Measurements from ENCODE around the gene DHRS1. TPM values are rescaled to one million over a fixed set of nuclear protein-coding genes. Genes with fewer than 3 reads are reported as not detected.

Gene DHRS1
- total RNA-seq, 4 donors from 2014 or later = 49.0 to 101 (median 82.1) TPM

DNA sequence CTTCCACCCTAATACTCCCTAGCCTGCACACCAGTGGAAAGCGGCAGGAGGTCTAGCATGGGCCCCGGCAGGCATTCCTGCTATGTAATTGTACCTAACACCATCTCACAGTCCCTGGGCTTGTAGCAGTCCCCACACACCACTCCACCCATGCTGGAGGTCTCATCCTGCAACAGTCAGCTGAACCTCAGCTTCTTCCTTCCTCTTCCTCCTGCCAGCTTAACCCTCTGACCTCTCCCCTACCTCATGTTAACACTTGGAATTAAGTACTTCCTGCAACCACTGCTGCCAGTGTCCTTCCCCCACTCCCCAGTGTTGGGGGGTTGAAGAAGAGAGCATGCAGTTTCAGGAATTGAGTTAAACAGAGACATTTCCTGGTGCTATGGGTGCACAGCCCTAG is 27.7 kb upstream of the DHRS1 start:
- 74% methylated on average over 2 of the region's 2 CpGs for WGBS
- H3K4me1 ChIP-seq = peaks cover 19% of the 10 kb centered on the region
- TF ChIP-seq, protein P1, sequence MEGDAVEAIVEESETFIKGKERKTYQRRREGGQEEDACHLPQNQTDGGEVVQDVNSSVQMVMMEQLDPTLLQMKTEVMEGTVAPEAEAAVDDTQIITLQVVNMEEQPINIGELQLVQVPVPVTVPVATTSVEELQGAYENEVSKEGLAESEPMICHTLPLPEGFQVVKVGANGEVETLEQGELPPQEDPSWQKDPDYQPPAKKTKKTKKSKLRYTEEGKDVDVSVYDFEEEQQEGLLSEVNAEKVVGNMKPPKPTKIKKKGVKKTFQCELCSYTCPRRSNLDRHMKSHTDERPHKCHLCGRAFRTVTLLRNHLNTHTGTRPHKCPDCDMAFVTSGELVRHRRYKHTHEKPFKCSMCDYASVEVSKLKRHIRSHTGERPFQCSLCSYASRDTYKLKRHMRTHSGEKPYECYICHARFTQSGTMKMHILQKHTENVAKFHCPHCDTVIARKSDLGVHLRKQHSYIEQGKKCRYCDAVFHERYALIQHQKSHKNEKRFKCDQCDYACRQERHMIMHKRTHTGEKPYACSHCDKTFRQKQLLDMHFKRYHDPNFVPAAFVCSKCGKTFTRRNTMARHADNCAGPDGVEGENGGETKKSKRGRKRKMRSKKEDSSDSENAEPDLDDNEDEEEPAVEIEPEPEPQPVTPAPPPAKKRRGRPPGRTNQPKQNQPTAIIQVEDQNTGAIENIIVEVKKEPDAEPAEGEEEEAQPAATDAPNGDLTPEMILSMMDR (IDR thresholded peaks at IDR 0.05) = no peak
- TF ChIP-seq POLR2AphosphoS5 (IDR thresholded peaks at IDR 0.05) = no peak
- no peaks in the 10 kb centered on the region for H3K9me3 ChIP-seq
- H3K36me3 ChIP-seq = no peaks in the 10 kb centered on the region
- no peak for DNase-seq (ENCODE audit: low spot score in 2 of 2)
- no peak overlapping the region for H3K27ac ChIP-seq
- no peak overlapping the region for H3K4me3 ChIP-seq
- H3K27me3 ChIP-seq = no peaks in the 10 kb centered on the region

DNA sequence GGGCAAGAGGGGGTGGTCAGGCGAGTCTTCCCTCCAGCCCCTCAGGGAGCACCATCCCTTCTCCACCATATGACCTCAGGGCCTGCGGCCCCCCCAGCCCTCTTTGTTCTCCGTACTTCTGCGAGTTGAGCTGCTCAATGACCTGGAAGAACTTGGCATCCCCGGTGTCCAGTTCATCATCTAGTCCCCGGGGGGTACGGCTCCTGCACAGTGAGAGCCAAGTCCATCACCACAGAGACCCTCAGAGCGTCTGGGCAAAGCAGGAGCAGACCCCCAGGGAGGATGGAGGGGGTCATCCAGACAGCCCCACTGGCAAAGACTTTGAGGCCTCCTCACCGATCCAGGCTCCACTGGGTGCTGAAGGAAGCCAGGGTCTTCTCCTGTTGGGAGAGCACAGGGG is 26.4 kb upstream of the DHRS1 start:
- WGBS = 88% methylated on average over 8 of the region's 9 CpGs
- H3K9me3 ChIP-seq = no peaks in the 10 kb centered on the region
- peaks cover 11% of the 10 kb centered on the region for H3K4me1 ChIP-seq
- H3K27me3 ChIP-seq = no peaks in the 10 kb centered on the region
- TF ChIP-seq POLR2A (IDR thresholded peaks at IDR 0.05) = no peak
- TF ChIP-seq POLR2AphosphoS5 (IDR thresholded peaks at IDR 0.05) = no peak
- no peak for TF ChIP-seq EP300 (IDR thresholded peaks at IDR 0.05)
- TF ChIP-seq, protein P1 (IDR thresholded peaks at IDR 0.05) = no peak
- DNase-seq (ENCODE audit: low spot score in 2 of 2) = no peak
- H3K27ac ChIP-seq = no peak overlapping the region
- H3K4me3 ChIP-seq = no peak overlapping the region
- no peaks in the 10 kb centered on the region for H3K36me3 ChIP-seq

DNA sequence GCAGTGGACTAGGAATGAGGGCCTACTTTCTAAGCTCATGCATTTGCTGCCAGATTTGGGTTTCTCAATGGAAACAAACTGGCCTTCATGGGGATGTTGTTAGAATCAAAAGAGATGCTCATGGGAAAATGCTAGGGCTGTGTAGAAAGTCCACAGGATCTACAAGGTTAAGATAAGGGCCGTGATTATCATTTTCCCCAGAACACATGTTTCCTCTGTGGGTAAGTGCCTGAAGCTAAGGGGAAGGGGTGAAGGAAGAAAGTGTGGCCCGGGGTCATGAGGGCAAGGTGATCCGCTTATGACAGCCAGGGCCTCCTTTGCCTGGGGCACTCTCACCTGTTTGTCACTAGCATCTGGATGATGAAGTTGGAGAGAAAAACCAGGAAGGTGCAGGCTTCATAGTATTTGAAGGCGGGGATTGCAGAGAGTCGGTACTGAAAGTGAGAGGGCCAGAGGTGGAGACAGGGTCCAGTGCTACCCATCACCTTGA is 25.5 kb upstream of the DHRS1 start:
- Histone ChIP-seq H3K27ac (no peak overlapping the region), H3K4me3 (no peak overlapping the region), H3K9me3 (no peaks in the 10 kb centered on the region), H3K27me3 (no peaks in the 10 kb centered on the region), H3K36me3 (no peaks in the 10 kb centered on the region), H3K4me1 (peaks cover 11% of the 10 kb centered on the region)
- WGBS = 68% methylated on average over 5 of the region's 5 CpGs
- no peak for DNase-seq (ENCODE audit: low spot score in 2 of 2)
- TF ChIP-seq, protein P1 (IDR thresholded peaks at IDR 0.05) = no peak
- TF ChIP-seq EP300 (IDR thresholded peaks at IDR 0.05) (no peak), POLR2AphosphoS5 (IDR thresholded peaks at IDR 0.05) (no peak), POLR2A (IDR thresholded peaks at IDR 0.05) (no peak)

DNA sequence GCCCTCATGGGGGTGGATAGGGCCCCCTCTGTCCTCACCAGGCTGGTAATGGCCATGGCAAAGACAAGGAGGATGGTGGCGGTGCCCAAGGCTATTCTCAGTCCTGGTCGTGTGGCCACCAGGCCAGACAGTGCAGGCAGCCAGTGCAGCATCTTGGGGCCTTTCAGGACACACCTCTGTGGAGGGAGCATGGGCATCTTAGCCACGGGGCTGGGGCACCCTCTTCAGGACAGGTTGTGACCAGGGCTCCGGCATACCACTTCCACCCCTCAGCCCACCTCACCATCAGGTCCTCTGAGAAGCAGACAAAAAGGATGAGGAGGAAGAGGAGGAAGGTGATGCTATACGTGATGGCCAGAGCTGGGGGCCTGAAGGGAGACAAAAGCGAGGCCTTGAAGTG is 24.4 kb upstream of the DHRS1 start:
- no peak for DNase-seq (ENCODE audit: low spot score in 2 of 2)
- Histone ChIP-seq H3K27me3 (no peaks in the 10 kb centered on the region), H3K27ac (no peak overlapping the region), H3K36me3 (no peaks in the 10 kb centered on the region), H3K4me3 (no peak overlapping the region), H3K9me3 (no peaks in the 10 kb centered on the region), H3K4me1 (peaks cover 2% of the 10 kb centered on the region)
- 76% methylated on average over 6 of the region's 6 CpGs for WGBS
- TF ChIP-seq, protein P1 (IDR thresholded peaks at IDR 0.05) = no peak
- TF ChIP-seq EP300 (IDR thresholded peaks at IDR 0.05) (no peak), POLR2A (IDR thresholded peaks at IDR 0.05) (no peak), POLR2AphosphoS5 (IDR thresholded peaks at IDR 0.05) (no peak)

DNA sequence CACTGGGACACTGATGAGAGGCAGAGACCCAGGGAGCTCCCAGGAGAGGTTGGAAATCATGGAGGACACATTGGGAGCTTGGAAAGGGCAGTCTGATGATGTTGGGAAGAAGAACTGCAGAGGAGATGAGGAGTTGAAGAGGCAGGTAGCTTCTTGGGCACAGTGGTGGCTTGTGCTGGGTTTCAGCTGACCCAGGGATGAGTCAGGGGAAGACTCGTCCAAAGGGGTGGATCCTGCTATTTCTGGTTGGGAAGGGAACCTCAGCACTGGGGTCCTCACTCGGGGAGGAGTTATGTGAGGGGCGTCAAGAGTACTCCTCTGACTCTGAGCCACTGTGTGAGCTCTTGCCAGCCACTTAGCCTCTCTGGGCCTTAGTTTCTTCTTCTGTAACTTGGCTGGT is 23.8 kb upstream of the DHRS1 start:
- no peaks in the 10 kb centered on the region for H3K36me3 ChIP-seq
- no peak overlapping the region for H3K4me3 ChIP-seq
- WGBS = 52% methylated on average over 3 of the region's 3 CpGs
- no peaks in the 10 kb centered on the region for H3K4me1 ChIP-seq
- no peak for DNase-seq (ENCODE audit: low spot score in 2 of 2)
- TF ChIP-seq POLR2A (IDR thresholded peaks at IDR 0.05) (no peak), POLR2AphosphoS5 (IDR thresholded peaks at IDR 0.05) (no peak), EP300 (IDR thresholded peaks at IDR 0.05) (no peak)
- no peaks in the 10 kb centered on the region for H3K9me3 ChIP-seq
- no peaks in the 10 kb centered on the region for H3K27me3 ChIP-seq
- H3K27ac ChIP-seq = no peak overlapping the region

DNA sequence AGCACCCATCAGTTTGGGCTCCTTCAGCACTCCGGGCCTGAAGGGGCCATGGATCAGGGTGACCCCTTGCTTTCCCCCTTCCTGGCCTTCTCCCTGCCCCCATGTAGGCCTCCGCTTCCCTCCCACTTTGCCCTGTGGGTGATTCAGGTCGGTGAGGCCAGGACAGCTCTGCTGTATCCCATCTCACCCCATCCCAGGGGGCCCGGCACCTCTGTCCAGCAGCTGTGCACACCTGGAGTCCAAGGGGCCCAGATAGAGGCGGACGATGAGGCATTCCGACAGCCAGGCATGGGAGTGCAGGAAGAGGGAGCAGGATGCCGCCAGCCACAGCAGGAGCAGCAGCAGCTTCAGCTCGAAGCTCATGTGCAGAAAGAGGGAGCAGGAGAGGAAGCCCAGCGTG is 23.1 kb upstream of the DHRS1 start:
- no peak overlapping the region for H3K4me3 ChIP-seq
- 91% methylated on average over 10 of the region's 10 CpGs for WGBS
- H3K9me3 ChIP-seq = no peaks in the 10 kb centered on the region
- no peaks in the 10 kb centered on the region for H3K27me3 ChIP-seq
- H3K4me1 ChIP-seq = no peaks in the 10 kb centered on the region
- no peak overlapping the region for H3K27ac ChIP-seq
- TF ChIP-seq POLR2AphosphoS5 (IDR thresholded peaks at IDR 0.05) (no peak), POLR2A (IDR thresholded peaks at IDR 0.05) (no peak), EP300 (IDR thresholded peaks at IDR 0.05) (no peak)
- TF ChIP-seq, protein P1 (IDR thresholded peaks at IDR 0.05) = no peak
- no peak for DNase-seq (ENCODE audit: low spot score in 2 of 2)
- no peaks in the 10 kb centered on the region for H3K36me3 ChIP-seq

Data from suprapubic skin (tissue), 4 donors.